ENCODE measurements around the gene NLGN4X. TPM values are rescaled to one million over a fixed set of nuclear protein-coding genes. Genes with fewer than 3 reads are reported as not detected.

NLGN4X gene
- total and polyA plus RNA-seq, 8 donors = 0.45 to 2.6 (median 1.7) TPM

DNA sequence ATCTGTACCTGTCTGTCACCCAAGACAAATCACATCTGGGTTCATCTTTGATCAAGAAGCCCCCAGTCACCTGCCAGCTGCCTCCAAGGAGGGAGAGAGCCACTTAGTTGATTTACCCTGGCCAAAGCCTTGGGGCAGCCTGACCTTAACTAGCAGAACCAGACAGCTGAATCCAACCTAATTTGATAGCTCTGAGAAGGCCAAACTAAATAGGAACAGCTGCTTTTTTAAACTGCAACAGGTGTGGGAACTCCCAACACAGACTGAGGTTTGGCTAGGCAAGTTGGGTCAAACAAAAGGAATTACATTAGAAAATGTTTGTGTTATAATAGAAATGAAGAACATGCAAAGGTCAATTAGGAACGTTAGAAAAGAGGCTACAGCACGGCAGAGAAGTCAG is 375.7 kb downstream of the NLGN4X start:
- Histone ChIP-seq H3K9me3 (no peaks in the 10 kb centered on the region), H3K4me1 (no peaks in the 10 kb centered on the region), H3K4me3 (no peak overlapping the region), H3K36me3 (no peaks in the 10 kb centered on the region), H3K27ac (no peak overlapping the region), H3K27me3 (no peaks in the 10 kb centered on the region)
- ATAC-seq (no peak), DNase-seq (no peak)
- intact Hi-C loops (cut with DNase I) = no loop called here
- TF ChIP-seq, protein P1, sequence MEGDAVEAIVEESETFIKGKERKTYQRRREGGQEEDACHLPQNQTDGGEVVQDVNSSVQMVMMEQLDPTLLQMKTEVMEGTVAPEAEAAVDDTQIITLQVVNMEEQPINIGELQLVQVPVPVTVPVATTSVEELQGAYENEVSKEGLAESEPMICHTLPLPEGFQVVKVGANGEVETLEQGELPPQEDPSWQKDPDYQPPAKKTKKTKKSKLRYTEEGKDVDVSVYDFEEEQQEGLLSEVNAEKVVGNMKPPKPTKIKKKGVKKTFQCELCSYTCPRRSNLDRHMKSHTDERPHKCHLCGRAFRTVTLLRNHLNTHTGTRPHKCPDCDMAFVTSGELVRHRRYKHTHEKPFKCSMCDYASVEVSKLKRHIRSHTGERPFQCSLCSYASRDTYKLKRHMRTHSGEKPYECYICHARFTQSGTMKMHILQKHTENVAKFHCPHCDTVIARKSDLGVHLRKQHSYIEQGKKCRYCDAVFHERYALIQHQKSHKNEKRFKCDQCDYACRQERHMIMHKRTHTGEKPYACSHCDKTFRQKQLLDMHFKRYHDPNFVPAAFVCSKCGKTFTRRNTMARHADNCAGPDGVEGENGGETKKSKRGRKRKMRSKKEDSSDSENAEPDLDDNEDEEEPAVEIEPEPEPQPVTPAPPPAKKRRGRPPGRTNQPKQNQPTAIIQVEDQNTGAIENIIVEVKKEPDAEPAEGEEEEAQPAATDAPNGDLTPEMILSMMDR (IDR thresholded peaks at IDR 0.05) = no peak

DNA sequence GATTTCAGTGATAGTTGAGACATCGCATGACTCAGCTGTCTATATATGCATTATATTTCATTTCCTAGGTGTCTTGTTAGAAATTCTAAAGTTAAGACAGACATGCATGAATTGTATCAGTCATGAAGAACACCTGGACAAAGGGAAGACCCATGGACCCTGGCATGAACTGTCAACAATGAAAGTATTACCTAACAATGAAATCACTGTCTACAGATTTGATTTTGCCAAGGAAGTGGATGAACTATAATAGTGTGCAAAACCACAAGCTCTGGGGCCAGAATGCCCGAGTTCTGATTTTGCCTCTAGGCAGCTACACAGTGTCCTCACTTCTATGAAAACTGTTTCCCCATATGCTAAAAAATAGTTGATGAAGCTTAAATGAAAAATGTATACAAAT is 386.1 kb downstream of the NLGN4X start:
- Histone ChIP-seq H3K4me1 (no peaks in the 10 kb centered on the region), H3K27me3 (no peaks in the 10 kb centered on the region), H3K36me3 (no peaks in the 10 kb centered on the region), H3K4me3 (no peak overlapping the region), H3K27ac (no peak overlapping the region), H3K9me3 (no peaks in the 10 kb centered on the region)
- DNase-seq (no peak), ATAC-seq (no peak)
- intact Hi-C loops (cut with DNase I) = no loop called here
- TF ChIP-seq, protein P1 (IDR thresholded peaks at IDR 0.05) = no peak
